ENCODE results near the gene COA3.

COA3 gene

DNA sequence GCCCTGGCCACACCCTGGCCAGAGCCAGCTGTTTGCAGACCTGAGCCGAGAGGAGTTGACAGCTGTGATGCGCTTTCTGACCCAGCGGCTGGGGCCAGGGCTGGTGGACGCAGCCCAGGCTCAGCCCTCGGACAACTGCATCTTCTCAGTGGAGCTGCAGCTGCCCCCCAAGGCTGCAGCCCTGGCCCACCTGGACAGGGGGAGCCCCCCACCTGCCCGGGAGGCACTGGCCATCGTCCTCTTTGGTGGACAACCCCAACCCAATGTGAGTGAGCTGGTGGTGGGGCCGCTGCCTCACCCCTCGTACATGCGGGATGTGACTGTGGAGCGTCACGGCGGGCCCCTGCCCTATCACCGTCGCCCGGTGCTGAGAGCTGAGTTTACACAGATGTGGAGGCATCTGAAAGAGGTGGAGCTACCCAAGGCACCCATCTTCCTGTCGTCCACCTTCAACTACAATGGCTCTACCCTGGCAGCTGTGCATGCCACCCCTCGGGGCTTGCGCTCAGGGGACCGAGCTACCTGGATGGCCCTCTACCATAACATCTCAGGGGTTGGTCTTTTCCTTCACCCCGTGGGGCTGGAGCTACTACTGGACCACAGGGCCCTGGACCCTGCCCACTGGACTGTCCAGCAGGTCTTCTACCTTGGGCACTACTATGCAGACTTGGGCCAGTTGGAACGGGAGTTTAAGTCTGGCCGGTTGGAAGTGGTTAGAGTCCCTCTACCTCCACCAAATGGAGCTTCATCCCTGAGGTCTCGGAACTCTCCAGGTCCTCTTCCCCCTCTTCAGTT, 46.5 kb upstream of the COA3 start:
- no peak overlapping the region for H3K4me3 ChIP-seq (replicated peaks in 1 of 2; ENCODE audit: low read depth in 2 of 2, low read length in 2 of 2)
- TF ChIP-seq, protein P1, sequence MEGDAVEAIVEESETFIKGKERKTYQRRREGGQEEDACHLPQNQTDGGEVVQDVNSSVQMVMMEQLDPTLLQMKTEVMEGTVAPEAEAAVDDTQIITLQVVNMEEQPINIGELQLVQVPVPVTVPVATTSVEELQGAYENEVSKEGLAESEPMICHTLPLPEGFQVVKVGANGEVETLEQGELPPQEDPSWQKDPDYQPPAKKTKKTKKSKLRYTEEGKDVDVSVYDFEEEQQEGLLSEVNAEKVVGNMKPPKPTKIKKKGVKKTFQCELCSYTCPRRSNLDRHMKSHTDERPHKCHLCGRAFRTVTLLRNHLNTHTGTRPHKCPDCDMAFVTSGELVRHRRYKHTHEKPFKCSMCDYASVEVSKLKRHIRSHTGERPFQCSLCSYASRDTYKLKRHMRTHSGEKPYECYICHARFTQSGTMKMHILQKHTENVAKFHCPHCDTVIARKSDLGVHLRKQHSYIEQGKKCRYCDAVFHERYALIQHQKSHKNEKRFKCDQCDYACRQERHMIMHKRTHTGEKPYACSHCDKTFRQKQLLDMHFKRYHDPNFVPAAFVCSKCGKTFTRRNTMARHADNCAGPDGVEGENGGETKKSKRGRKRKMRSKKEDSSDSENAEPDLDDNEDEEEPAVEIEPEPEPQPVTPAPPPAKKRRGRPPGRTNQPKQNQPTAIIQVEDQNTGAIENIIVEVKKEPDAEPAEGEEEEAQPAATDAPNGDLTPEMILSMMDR (IDR thresholded peaks at IDR 0.05; ENCODE audit: low read depth, low read length), result no peak

DNA sequence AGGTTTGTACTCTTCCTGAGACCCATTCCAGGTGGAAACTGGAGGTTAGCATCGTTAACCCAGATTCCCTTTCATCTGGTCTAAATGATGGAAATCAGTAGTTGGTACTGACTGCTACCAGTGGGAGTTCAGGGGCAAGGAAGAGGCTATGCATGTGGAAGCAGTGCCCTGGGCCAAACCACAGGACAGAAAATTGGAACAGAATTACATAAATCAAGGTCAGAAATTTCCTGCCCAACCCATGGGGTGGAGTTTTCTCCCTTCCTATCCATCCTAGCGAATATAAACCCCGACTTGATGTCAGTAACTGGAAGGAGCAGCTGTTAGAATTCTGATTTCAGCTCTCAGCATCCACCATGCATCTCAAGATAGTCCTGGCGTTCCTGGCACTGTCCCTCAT, 45.8 kb upstream of the COA3 start, which contains the start of gene AOC2:
Gene AOC2 (plus strand): TSS at position 310 of the 400 bp plus-strand sequence. CDS start 47 bp downstream, at position 357.
- no peak within 1 kb of the TSS for H3K4me3 ChIP-seq (replicated peaks in 1 of 2; ENCODE audit: low read depth in 2 of 2, low read length in 2 of 2)
- TF ChIP-seq, protein P1 (IDR thresholded peaks at IDR 0.05; ENCODE audit: low read depth, low read length), result no peak
- DNase-seq (ENCODE audit: low read depth in 2 of 2), result peak in 1 of 2 donors; percentile 64

More for the DNA sequence above, 46.5 kb upstream of the COA3 start:
- DNase-seq (ENCODE audit: low read depth in 2 of 2), result no peak

DNA sequence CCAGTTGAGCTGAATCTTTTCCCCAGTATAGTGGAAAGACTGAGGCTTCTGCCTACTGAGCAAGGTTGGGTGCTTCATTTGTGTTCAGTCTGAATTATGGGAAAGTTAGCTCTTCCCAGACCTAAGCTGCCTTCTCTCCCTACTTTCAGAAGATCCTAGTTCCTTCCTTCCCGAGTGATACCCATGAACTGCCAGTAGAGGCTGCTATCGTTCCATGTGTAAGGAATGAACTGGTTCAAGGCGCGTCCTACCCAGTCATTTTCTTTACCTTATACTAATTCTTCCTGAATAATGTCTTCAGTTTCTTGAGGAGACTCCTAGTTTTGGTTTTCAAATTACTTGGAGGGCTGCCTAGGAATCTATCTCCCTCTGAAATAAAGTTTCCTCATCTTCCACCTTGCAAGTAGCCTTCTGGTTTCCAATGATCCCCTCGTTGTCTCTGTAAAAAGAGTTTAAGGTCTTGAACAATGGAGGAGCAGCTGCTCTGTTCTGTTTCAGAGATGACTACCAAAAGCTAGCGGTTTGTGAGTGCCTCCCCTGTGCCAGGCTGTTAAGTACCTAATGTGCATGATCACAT, 44.9 kb upstream of the COA3 start:
- no peak overlapping the region for H3K4me3 ChIP-seq (replicated peaks in 1 of 2; ENCODE audit: low read depth in 2 of 2, low read length in 2 of 2)
- DNase-seq (ENCODE audit: low read depth in 2 of 2), result peak; percentile 82 to 85
- TF ChIP-seq, protein P1 (IDR thresholded peaks at IDR 0.05; ENCODE audit: low read depth, low read length), result peak; percentile 99

DNA sequence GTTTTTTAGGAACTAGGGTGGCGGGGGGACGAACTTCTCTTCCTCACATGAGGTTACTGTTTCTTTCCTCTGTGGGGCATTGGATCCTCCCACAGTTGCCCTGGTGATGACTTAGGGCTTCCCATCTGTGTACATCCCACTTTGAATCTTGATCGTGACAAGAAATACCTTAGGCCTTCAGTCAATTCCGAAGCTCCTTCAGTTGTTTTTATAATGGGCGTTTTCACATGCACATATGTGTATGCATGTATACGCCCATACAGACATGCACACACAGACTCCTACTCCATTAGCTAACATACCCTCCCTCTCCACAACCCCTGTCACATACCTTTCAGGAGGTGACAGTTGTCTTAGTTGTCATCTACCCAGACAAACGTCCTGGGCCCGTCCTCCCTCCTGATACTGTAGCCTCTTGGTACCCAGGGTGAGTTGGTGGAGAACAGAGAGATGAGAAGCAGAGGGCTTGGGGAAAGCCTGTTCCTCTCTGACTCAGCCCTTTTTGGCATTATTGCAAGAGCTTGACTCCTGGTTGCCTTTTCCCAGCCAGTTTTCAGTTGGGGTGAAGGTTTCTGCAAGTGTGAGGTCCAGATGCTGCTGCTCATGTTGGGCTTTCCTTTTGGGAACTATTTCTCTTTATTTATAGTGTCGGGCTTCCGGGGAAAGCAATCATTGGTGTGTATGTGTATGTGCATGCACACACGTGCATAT, 43.6 kb upstream of the COA3 start:
- TF ChIP-seq, protein P1 (IDR thresholded peaks at IDR 0.05; ENCODE audit: low read depth, low read length), result no peak
- DNase-seq (ENCODE audit: low read depth in 2 of 2), result no peak
- no peak overlapping the region for H3K4me3 ChIP-seq (replicated peaks in 1 of 2; ENCODE audit: low read depth in 2 of 2, low read length in 2 of 2)

DNA sequence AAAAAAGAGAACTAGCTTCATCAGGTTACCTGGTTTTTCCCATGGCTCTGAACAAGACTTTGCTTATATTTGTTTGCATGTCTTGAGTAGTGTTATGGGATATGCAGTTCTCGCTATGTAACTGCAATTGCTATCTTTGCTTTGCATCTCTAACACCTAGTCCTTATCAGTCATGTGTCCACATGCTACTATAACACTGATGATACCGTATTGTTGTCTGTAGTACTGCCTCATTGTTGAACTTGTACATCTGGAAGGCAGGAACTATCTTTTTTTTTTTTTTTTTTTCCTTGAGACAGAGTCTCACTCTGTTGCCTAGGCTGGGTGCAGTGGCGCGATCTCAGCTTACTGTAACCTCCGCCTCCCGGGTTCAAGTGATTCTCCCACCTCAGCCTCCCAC, 37.2 kb upstream of the COA3 start:
- TF ChIP-seq, protein P1 (IDR thresholded peaks at IDR 0.05; ENCODE audit: low read depth, low read length), result no peak
- no peak overlapping the region for H3K4me3 ChIP-seq (replicated peaks in 1 of 2; ENCODE audit: low read depth in 2 of 2, low read length in 2 of 2)
- no peak for DNase-seq (ENCODE audit: low read depth in 2 of 2)

DNA sequence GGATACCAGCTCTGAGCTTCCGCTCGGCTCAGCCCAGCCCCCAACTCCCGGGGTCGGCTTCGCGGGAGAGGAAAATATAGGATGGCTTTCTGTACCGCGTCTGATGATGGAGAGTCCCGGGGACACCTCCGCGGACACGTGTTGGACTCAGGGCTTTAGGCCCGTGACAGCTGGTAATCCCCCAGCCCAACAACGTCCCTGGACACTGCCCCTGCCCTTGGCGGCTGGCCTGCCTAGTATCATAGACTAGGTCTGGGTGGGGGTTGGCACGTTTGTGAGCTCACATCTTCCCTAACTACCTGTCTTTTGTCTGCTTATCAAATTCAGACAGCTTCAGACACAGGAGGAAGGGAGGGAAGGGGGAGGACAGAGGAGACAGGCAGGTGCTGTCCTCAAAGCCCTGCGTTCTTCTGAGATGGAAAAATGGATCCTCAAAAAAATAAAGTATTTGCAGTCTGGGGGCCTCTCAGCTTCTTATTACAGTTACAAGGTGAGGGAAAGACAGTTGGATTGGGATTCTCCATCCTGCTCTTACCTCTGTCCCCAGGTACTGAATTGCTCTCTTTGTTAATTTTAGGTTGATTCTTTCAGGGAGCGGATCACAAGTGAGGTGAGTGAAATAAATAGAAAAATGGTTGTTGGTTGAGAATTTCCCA, 35.4 kb upstream of the COA3 start:
- TF ChIP-seq, protein P1 (IDR thresholded peaks at IDR 0.05; ENCODE audit: low read depth, low read length), result no peak
- peak overlapping the region; percentile 93 to 95 for H3K4me3 ChIP-seq (replicated peaks in 1 of 2; ENCODE audit: low read depth in 2 of 2, low read length in 2 of 2)
- no peak for DNase-seq (ENCODE audit: low read depth in 2 of 2)
